Measurements from ENCODE around the gene GP1BA. TPM values are rescaled to one million over a fixed set of nuclear protein-coding genes. Genes with fewer than 3 reads are reported as not detected.

Gene GP1BA
- total and polyA plus RNA-seq, 11 donors: 0.06 to 0.35 (median 0.20) TPM; not detected in 6

GRCh38 chr17:4951486-4951885 lies 19.4 kb downstream of the GP1BA start:
- 51 to 67% (median 57%) methylated on average over 3 of the region's 3 CpGs for WGBS, 4 donors
- Histone ChIP-seq H3K27ac (peak overlapping the region in 11 of 12 donors; percentile 96 to 100 (median 99)), H3K36me3 (peaks cover 0 to 11% (median 3%) of the 10 kb centered on the region in 9 donors), H3K4me3 (peak overlapping the region in 11 of 12 donors; percentile 3 to 100 (median 98)), H3K27me3 (no peaks in the 10 kb centered on the region), H3K9me3 (no peaks in the 10 kb centered on the region), H3K4me1 (peaks cover 0 to 63% (median 21%) of the 10 kb centered on the region in 12 donors)
- no peak for ATAC-seq
- intact Hi-C loops (cut with DNase I): loop anchor here in 2 of 10 donors (2.0 kb wide), 2 partner anchors 15 to 17 kb away; partner anchors contain the start of gene SPAG7 (in 1 of the 2)
- peak in 3 of 5 donors; percentile 43 to 66 (median 59) for DNase-seq
- TF ChIP-seq POLR2A (IDR thresholded peaks at IDR 0.05): no peak
- no peak for TF ChIP-seq CTCF (IDR thresholded peaks at IDR 0.05)

GRCh38 chr17:4953451-4953961 lies 21.4 kb downstream of the GP1BA start:
- Histone ChIP-seq H3K9me3 (no peaks in the 10 kb centered on the region), H3K27ac (peak overlapping the region in 4 of 12 donors; percentile 9 to 99 (median 56)), H3K4me1 (peaks cover 0 to 53% (median 13%) of the 10 kb centered on the region in 12 donors), H3K36me3 (peaks cover 0 to 24% (median 11%) of the 10 kb centered on the region in 9 donors), H3K27me3 (no peaks in the 10 kb centered on the region), H3K4me3 (peak overlapping the region in 1 of 12 donors; percentile 100)
- intact Hi-C loops (cut with DNase I): no loop called here
- 62 to 73% (median 66%) methylated on average over 13 to 14 of the region's 14 CpGs for WGBS, 4 donors
- TF ChIP-seq CTCF (IDR thresholded peaks at IDR 0.05) (no peak), POLR2A (IDR thresholded peaks at IDR 0.05) (no peak)
- DNase-seq: peak in 1 of 5 donors; percentile 58
- ATAC-seq: no peak

GRCh38 chr17:4955091-4955490 lies 23.0 kb downstream of the GP1BA start:
- ATAC-seq: no peak
- intact Hi-C loops (cut with DNase I): no loop called here
- 80 to 98% (median 96%) methylated on average over 2 to 8 of the region's 8 CpGs for WGBS, 4 donors
- TF ChIP-seq POLR2A (IDR thresholded peaks at IDR 0.05) (no peak), CTCF (IDR thresholded peaks at IDR 0.05) (no peak)
- peak in 1 of 5 donors; percentile 56 for DNase-seq
- Histone ChIP-seq H3K4me1 (peaks cover 0 to 42% (median 8%) of the 10 kb centered on the region in 12 donors), H3K4me3 (no peak overlapping the region), H3K36me3 (peaks cover 3 to 40% (median 26%) of the 10 kb centered on the region in 9 donors), H3K27me3 (no peaks in the 10 kb centered on the region), H3K27ac (no peak overlapping the region), H3K9me3 (no peaks in the 10 kb centered on the region)

- DNase-seq: peak in 2 of 5 donors; percentile 39 to 75
- TF ChIP-seq POLR2A (IDR thresholded peaks at IDR 0.05) (no peak), CTCF (IDR thresholded peaks at IDR 0.05) (peak in 7 of 12 donors; percentile 5 to 40 (median 29))
- intact Hi-C loops (cut with DNase I): no loop called here
- 78 to 85% (median 80%) methylated on average over 10 of the region's 10 CpGs for WGBS, 4 donors
- no peak for ATAC-seq
- Histone ChIP-seq H3K27ac (no peak overlapping the region), H3K27me3 (no peaks in the 10 kb centered on the region), H3K36me3 (peaks cover 3 to 55% (median 39%) of the 10 kb centered on the region in 9 donors), H3K9me3 (no peaks in the 10 kb centered on the region), H3K4me1 (peaks cover 0 to 29% (median 0%) of the 10 kb centered on the region in 12 donors), H3K4me3 (no peak overlapping the region)
Measured at GRCh38 chr17:4956493-4957061, 24.5 kb downstream of the GP1BA start.
